ENCODE data around the gene MYLK.

Gene MYLK

DNA sequence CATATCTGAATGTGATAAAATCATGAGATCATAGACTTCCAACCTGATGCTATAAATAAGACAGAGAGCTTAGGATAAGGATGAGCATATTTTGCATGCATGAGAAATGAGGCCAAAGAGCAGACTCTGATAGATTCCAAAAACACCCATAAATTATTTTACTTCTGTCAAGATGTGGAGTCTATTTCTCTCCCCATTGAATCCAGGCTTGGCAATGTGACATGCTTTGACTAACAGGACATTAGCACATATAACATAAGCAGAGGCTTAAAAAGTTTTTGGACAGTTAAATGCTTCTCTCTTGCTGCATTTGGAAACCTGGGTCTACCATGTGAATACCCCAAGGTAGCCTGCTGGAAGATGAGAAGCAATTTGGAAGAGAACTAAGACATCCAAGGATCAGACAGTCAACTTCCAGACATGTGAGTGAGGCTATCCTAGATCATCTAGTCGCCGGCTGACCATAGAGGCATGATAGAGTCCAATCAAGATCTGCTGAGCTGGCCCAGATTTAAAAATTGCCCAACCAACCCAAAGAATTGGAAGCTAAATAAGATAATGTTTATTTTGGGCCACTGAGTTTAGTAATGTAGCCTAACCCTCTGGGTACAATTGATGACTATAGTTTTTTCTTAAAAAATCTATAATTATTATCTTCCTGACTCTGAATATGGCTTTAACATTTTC is 30.3 kb downstream of the MYLK start:
- no peak overlapping the region for H3K4me3 ChIP-seq (ENCODE audit: low read depth, low read length, poor library complexity, severe bottlenecking)
- H3K9me2 ChIP-seq (ENCODE audit: low read depth, low read length): no peaks in the 10 kb centered on the region; the same call in 1 of the 2 replicates
- H3K4me1 ChIP-seq (ENCODE audit: insufficient read depth, low read length, severe bottlenecking): no peaks in the 10 kb centered on the region
- H3K27ac ChIP-seq (ENCODE audit: low read depth, low read length, poor library complexity, severe bottlenecking): no peak overlapping the region
- H3K36me3 ChIP-seq (ENCODE audit: insufficient read depth, low read length): no peaks in the 10 kb centered on the region
- no peaks in the 10 kb centered on the region; the same call in 1 of the 2 replicates for H3K9me3 ChIP-seq (ENCODE audit: low read length)
- no peaks in the 10 kb centered on the region for H3K27me3 ChIP-seq (ENCODE audit: insufficient read depth, low read length)
- no peak overlapping the region for H3K4me2 ChIP-seq (ENCODE audit: low read length)
- no peaks in the 10 kb centered on the region for H3K79me2 ChIP-seq (ENCODE audit: insufficient read depth, low read length)
- no peaks in the 10 kb centered on the region for H3F3A ChIP-seq (ENCODE audit: insufficient read depth, low read length)
- H4K20me1 ChIP-seq (ENCODE audit: insufficient read depth, low read length): no peaks in the 10 kb centered on the region
- H2AFZ ChIP-seq (ENCODE audit: low read length): no peak overlapping the region
- TF ChIP-seq, protein P1, sequence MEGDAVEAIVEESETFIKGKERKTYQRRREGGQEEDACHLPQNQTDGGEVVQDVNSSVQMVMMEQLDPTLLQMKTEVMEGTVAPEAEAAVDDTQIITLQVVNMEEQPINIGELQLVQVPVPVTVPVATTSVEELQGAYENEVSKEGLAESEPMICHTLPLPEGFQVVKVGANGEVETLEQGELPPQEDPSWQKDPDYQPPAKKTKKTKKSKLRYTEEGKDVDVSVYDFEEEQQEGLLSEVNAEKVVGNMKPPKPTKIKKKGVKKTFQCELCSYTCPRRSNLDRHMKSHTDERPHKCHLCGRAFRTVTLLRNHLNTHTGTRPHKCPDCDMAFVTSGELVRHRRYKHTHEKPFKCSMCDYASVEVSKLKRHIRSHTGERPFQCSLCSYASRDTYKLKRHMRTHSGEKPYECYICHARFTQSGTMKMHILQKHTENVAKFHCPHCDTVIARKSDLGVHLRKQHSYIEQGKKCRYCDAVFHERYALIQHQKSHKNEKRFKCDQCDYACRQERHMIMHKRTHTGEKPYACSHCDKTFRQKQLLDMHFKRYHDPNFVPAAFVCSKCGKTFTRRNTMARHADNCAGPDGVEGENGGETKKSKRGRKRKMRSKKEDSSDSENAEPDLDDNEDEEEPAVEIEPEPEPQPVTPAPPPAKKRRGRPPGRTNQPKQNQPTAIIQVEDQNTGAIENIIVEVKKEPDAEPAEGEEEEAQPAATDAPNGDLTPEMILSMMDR (IDR thresholded peaks at IDR 0.05; ENCODE audit: low read length): no peak
- TF ChIP-seq EZH2 (IDR thresholded peaks at IDR 0.05; ENCODE audit: borderline replicate concordance, low read length): no peak
- H3K9ac ChIP-seq (ENCODE audit: low read length): no peak overlapping the region

DNA sequence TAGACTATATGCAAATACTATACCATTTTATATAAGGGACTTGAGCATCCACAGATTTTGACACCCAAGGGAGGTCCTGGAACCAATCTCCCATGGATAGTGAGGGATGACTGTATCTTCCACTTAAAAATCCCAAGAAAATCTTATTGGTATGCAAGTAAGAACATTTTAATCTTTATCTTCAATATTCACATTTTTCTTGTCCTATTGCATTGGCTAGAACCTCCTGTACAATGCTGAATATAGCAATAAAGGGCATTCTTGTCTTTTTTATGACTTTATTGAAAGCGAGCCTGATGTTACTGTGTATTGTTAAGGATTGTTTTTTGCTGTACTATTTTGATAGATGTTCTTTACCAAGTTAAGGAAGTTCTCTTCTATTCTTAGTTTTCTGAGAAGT is 36.9 kb downstream of the MYLK start:
- TF ChIP-seq, protein P1 (IDR thresholded peaks at IDR 0.05; ENCODE audit: low read length): no peak
- TF ChIP-seq EZH2 (IDR thresholded peaks at IDR 0.05; ENCODE audit: borderline replicate concordance, low read length): no peak
- H3K9ac ChIP-seq (ENCODE audit: low read length): no peak overlapping the region
- no peak overlapping the region for H3K4me2 ChIP-seq (ENCODE audit: low read length)
- no peaks in the 10 kb centered on the region for H3K36me3 ChIP-seq (ENCODE audit: insufficient read depth, low read length)
- no peak overlapping the region for H3K27ac ChIP-seq (ENCODE audit: low read depth, low read length, poor library complexity, severe bottlenecking)
- no peaks in the 10 kb centered on the region for H3K9me2 ChIP-seq (ENCODE audit: low read depth, low read length)
- H3K9me3 ChIP-seq (ENCODE audit: low read length): peaks cover 5% of the 10 kb centered on the region; the same call in 1 of the 2 replicates
- H3F3A ChIP-seq (ENCODE audit: insufficient read depth, low read length): no peaks in the 10 kb centered on the region
- no peaks in the 10 kb centered on the region for H3K79me2 ChIP-seq (ENCODE audit: insufficient read depth, low read length)
- H3K4me3 ChIP-seq (ENCODE audit: low read depth, low read length, poor library complexity, severe bottlenecking): no peak overlapping the region
- H4K20me1 ChIP-seq (ENCODE audit: insufficient read depth, low read length): no peaks in the 10 kb centered on the region
- H3K27me3 ChIP-seq (ENCODE audit: insufficient read depth, low read length): no peaks in the 10 kb centered on the region; the same call in 1 of the 2 replicates
- no peaks in the 10 kb centered on the region for H3K4me1 ChIP-seq (ENCODE audit: insufficient read depth, low read length, severe bottlenecking)
- no peak overlapping the region for H2AFZ ChIP-seq (ENCODE audit: low read length)

DNA sequence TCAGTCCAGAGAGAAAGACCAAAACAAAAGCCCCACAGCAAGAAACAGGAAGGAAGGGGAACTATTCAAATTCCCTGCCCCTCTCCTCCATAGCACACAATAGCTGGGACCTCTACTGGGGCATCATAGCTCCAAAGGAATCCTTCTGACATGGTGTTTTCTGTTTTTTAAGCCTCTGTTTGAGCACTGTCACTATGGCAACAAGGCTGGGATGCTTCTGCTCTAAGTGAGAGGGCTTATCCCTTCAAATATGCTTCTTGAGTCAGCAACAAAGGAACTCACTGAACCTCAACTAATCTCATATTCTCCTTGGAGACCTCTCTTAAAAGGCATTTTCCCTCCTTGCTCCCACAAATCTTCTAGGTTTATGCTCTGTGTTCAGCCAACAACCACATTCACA is 40.5 kb downstream of the MYLK start:
- Histone ChIP-seq H3K27ac (ENCODE audit: low read depth, low read length, poor library complexity, severe bottlenecking) (no peak overlapping the region), H4K20me1 (ENCODE audit: insufficient read depth, low read length) (no peaks in the 10 kb centered on the region), H3K79me2 (ENCODE audit: insufficient read depth, low read length) (no peaks in the 10 kb centered on the region), H3F3A (ENCODE audit: insufficient read depth, low read length) (no peaks in the 10 kb centered on the region), H2AFZ (ENCODE audit: low read length) (no peak overlapping the region), H3K4me3 (ENCODE audit: low read depth, low read length, poor library complexity, severe bottlenecking) (no peak overlapping the region), H3K9me2 (ENCODE audit: low read depth, low read length) (no peaks in the 10 kb centered on the region), H3K4me1 (ENCODE audit: insufficient read depth, low read length, severe bottlenecking) (no peaks in the 10 kb centered on the region), H3K4me2 (ENCODE audit: low read length) (no peak overlapping the region), H3K36me3 (ENCODE audit: insufficient read depth, low read length) (no peaks in the 10 kb centered on the region), H3K9ac (ENCODE audit: low read length) (no peak overlapping the region), H3K9me3 (ENCODE audit: low read length) (peaks cover 8% of the 10 kb centered on the region; the same call in 1 of the 2 replicates), H3K27me3 (ENCODE audit: insufficient read depth, low read length) (no peaks in the 10 kb centered on the region; the same call in 1 of the 2 replicates)
- TF ChIP-seq EZH2 (IDR thresholded peaks at IDR 0.05; ENCODE audit: borderline replicate concordance, low read length): no peak
- TF ChIP-seq, protein P1 (IDR thresholded peaks at IDR 0.05; ENCODE audit: low read length): no peak

All from OCI-LY1 (cell line).